Measurements from ENCODE around the gene RPS6KL1.

Gene RPS6KL1

DNA sequence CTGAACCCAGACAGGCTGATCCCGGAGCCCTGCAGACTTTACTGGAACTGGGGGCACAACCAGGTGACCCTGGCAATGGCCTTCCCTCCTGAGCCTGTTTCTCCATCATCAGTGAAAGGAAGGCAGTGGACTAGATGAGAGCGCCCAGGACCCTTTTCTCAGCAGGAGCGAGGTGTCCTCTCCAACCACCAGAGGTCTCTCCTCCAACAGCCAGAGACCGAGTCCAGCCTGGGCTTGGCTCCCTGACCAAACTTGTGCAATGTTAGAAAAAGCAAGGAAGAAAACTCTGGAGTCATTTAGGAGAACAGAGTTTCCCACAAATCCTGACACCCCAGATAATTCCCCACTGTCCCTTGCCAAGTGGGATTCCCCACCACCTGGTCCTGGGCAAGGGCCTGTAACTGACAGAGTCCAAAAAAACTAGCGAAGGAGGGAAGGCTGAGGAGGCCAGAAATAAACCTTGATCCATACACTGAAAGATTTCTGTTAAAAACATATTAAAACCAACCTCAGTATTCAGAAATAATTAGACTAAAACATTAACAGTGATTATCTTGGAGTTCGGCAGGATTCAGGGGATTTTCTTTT lies 9.0 kb downstream of the RPS6KL1 start:
- DNase-seq (ENCODE audit: low read depth in 2 of 2, low spot score in 1 of 2), result no peak

DNA sequence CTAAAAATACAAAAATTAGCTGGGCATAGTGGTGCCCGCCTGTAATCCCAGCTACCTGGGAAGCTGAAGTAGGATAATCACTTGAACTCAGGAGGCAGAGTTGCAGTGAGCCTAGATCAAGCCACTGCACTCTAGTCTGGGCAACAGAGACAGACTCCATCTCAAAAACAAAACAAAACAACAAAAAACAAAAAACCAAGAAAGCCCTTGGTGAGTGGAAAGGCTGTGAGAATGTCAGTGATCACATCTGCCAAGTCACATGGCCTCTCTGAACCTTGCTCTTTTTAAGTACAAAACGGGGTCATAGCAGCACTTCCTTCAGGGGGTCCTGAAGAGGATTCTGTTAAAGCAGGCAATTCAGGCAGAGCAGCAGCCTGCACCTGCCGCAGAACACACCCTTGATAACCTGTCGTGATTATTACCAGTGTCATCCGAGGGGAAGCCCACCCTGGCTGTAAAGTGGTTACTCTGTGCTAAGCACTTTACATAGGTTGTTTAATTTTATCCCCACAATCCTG lies 9.6 kb downstream of the RPS6KL1 start:
- no peak for DNase-seq (ENCODE audit: low read depth in 2 of 2, low spot score in 1 of 2)

DNA sequence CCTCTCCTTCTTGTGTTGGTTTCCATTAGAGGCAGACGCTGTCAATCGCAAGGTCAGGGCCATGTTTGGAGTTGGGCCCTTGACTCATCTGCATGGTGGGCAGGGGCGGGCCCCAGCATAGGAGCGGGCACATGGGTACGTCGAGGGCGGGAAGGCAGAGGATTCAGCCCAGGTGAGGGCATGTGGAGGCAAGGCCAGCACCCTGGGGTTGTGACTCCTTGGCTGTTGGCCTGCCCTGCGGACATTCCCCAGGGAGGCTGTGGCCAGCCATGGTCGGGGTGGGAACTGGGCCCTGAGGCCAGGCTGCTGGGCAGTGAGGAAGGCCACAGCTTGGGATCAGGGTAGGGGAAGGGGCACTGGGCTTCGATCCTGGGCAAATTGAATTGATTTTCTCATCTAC lies 10.3 kb downstream of the RPS6KL1 start:
- no peak for DNase-seq (ENCODE audit: low read depth in 2 of 2, low spot score in 1 of 2)

DNA sequence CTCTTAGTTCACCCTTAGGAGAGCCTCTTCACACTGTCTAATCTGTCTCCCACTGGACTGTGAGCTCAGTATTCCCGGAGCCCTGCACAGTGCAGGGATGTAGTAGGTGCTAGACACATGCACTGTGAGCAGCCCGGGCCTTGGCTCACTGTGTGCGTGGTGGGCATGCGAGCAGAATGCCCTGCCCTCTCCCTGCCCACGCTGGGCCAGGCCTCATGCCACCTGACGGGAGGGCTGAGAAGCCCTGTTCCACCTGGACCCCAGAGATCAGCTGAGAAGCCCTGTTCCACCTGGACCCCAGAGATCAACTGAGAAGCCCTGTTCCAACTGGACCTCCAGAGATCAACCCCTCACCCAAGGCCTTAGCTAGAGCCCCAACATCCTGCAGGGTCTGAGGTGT lies 10.9 kb downstream of the RPS6KL1 start:
- DNase-seq (ENCODE audit: low read depth in 2 of 2, low spot score in 1 of 2), result no peak

DNA sequence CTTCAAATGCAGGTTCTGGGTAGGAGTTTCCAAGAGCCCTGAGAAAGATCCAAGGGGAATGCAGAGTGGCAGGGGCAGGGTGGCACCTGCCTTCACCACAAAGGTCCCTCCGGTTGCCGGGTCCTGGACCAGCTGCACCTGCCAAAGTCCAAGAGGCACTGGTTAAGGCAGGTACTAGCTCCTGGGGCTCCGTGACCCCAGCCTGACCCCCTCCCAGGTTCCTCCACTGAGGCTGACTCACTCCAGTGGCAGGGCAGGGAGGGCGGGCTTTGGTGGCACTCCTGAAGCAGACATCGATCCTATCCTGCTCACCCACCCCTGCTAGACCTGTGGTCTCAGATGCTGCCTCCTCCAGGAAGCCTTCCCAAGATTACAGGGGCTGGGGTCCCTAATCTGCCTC lies 11.4 kb downstream of the RPS6KL1 start:
- DNase-seq (ENCODE audit: low read depth in 2 of 2, low spot score in 1 of 2), result no peak

DNA sequence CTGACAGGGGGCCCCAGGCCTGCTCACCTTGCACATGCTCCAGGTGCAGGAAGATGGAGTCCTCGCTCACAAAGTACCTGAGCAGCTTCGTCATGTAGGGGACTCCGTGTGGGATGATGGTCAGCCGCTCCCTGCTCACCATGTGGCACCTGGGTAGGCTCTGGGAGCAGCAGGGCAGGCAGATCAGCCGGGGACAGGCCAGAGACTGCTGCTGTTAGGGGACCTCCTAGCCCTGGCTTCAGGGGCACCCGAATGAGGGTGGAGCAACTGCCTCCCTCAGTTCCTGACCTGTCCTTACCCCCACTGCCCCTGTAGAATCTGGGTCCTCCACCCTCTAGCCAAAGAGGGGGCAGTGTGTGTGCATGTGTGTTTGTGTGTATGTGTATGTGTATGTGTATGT lies 11.8 kb downstream of the RPS6KL1 start:
- no peak for DNase-seq (ENCODE audit: low read depth in 2 of 2, low spot score in 1 of 2)

DNA sequence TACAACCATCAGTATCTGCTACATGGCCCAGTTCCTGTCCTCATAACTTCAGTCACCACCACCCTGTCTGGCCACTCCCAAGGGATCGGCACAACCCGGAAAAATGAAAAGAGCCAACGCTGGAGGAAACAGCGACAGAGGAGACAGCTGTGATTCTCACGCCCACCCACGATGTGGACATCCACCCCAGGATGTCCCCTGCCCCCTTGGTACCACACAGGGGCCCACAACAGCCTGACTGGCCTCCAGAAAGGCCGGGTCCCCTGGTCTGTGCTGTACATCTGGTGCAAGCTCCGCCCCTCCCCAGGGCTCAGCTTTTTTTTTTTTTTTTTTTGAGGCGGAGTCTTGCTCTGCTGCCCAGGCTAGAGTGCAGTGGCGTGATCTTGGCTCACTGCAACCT lies 12.5 kb downstream of the RPS6KL1 start:
- DNase-seq (ENCODE audit: low read depth in 2 of 2, low spot score in 1 of 2), result no peak

DNA sequence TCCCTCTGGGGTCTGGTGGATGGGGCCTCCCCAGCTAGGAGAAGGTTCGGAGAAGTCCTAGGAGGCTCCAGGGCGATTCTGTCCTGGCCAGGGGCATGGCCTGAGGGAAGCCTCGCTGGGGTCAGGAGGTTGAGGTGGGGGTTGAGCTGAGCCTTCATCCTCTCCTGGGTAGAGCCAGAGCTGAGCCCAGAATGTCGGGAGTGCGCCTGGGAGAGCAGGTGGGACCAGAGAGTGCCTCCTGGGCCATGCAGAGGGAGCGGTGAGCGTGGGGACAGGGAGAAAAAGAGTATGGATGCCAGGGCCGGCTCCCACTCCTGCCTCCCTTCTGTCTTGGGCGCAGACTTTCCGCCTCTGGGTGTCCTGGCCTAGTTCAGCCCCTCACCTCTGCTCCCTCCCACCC lies 13.1 kb downstream of the RPS6KL1 start:
- no peak for DNase-seq (ENCODE audit: low read depth in 2 of 2, low spot score in 1 of 2)

DNA sequence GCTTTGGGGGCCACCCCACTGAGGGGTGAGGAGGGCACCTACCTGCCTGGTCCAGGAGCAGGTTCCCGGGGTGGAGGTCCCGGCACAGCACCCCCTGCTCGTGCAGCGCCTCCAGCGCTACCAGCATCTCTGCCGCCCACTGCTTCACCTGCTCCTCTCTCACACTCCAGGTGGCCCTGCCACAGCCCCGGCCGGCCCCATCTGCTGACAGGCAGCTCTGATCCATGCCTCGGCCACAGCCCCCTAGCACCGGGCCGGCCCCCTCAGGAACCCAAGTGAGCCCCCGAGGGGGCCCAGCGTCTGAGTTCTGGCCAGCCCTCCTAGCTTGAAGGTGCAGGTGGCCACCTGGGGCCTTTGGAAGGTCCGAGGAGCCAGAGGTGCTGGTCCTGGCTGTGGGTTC lies 13.6 kb downstream of the RPS6KL1 start:
- no peak for DNase-seq (ENCODE audit: low read depth in 2 of 2, low spot score in 1 of 2)

DNA sequence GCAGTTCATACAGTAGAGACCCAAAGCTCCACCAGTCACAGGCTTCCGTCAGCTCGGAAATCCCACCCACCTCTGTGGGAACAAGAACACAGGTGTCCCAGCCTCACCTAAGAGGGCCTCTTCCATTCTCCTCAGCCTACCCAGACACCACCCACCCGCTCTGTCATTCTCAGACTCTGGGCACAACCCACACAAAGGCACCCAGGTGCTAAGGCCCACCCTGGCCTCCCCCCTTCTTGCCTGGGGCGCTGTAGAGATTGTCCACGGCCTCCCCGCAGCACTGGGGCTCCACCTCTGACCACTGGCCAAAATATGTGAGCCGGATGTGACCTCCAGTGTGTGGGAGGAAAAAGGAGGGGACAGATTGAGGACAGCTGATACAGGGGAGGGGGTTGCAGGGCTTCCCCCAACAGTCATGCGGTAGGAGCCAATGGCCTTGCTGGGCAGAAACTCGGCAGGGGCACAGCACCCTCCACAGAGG lies 14.2 kb downstream of the RPS6KL1 start:
- no peak for DNase-seq (ENCODE audit: low read depth in 2 of 2, low spot score in 1 of 2)

DNA sequence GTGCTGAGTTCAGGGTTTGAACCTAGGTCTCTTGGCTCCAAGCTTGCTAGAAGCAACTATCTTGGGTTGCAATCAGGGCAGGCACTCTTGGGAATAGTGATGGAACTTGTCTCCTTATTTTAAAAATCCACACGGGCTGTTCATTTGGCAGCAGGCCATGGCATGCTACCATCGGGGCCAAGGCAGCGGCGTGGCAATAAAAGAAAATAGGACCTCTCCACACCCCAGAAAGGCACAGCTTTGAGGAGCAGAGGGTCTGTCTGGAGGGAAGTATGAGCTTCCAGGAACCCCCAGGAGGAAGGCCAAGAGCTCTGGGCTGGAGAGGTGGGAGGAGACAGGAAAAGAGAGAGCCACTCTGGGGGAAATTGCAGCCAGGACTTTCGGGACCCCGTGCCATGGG lies 15.3 kb downstream of the RPS6KL1 start:
- DNase-seq (ENCODE audit: low read depth in 2 of 2, low spot score in 1 of 2), result no peak

DNA sequence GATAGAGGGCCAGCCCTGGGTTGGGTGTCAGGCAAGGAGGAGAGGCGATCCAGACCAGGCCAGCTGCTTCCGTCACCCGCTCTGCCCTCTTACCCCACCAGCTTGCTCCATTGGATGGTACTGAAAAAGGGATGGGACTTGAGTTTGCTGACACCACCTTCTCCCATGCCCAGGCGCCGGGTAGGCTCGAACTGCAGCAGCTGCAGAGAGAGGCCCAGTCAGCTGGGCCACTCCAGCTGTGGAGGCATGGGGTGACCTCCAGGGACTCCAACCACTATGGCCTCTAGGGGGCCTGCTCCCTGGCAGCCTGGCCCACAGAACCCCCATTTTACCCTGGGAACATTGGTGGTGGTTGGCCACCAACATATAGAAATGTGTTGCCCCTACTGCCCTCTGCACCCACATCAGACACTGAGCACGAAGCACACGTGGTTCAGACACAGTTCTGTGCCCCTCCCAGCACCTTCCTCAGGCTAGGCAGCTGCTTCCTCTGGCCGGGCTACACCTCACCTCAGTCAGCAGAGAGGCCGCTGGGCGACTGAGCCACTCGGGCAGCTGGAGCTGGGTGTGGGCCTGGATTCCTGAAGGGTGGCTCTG lies 16.0 kb downstream of the RPS6KL1 start:
- DNase-seq (ENCODE audit: low read depth in 2 of 2, low spot score in 1 of 2), result no peak

DNA sequence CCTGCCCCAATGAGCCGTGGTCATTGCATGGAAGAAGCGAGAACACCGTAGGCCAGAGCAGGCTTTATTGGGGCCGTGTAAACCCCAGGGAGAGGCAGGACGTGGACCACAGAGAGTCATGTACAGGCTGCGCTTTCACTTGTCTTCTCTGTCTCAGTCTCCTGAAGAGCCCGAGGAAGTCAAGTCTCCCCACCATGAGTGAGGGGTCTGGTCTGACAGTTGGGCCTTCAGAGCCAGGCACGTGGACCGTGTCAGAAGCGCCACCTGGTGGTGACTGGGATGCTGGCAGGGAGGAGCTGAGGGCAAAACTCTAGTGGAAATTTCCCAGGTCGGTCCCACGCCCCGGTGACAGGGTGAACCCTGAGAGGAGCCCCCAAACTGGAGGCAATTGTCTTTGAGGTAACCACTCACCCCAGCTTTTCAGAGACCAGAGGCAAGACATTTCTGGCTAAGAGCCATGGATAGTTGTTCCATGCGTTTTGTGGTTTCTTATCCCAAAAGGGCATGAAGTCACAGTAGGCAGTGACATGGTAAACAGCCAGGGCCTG lies 17.4 kb downstream of the RPS6KL1 start:
- DNase-seq (ENCODE audit: low read depth in 2 of 2, low spot score in 1 of 2), result peak; percentile 46 to 72

DNA sequence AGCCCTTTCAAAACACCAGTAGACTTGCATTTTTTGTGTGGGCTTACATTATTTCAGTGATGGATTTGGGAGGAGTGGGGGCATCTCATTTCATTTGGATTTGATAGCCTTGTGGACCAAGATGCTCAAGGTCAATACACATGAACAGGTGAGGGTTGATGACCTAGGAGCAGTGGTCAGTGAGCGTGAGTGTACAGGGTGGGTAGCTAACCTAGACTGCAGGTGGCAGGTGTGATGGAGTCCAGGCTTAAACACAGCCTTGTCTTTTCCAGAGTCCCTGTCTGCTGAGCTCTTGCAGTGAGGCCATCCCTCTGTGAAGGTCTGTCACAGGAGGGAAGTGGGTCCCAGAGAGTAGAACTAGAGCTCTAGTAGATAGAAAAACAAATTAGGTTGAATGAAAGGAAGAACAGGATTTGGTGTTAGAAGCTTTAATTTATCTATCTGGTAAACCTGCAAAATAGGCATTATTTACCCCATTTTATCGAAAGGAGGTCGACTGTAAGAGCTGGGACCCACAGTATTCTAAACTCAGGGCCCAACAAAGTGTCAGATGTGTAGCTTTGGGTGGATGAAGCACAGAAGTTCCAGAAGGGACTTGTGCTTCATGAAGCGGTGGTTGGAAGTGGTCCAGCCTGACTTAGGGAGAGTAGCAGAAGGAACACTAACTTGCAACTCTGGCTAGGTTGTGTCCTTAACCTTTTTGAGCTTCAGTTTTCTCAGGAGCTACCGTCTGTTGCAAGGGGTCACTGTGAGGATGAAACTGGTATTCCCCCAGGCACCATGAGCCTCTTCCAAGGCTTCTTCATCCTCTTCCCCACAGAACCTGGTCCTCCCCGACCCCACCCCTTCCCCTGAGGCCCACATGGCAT lies 18.2 kb downstream of the RPS6KL1 start:
- DNase-seq (ENCODE audit: low read depth in 2 of 2, low spot score in 1 of 2), result no peak

DNA sequence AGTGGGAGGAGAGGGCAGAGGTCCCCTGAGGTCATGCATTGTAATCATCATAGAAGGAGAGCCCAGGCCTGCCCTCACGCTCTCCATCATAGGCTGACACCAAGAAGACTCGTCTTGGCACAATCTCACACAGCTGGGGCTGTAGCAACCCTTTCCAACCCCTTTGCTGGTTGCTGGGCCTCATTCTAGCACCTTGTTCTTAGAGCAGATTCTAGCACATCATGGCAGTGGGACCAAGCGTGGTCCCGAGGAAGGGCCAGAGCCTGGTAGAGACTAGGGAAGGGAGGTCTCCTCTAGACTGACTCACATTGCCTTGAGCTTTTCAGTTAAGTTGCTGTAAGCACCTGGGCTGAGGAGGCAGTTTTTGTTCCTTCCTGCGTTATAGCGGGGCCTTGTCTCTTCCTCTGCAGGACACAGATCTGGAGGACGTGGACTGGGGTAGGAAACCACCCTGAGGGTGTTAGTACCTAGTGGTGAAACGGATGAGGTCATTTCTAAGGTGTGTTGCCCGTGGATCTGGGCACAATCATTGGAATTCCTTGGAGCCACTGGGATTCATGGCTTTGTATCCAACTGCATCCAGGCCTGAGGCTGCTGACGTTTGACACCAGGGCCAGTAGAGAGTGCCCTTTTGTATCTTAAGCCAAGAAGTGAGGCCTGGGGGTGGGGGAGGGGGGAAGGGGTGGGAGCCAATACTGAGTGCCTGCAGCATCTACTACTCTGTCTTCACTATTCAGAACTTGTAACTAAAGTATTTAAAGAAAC lies 19.9 kb downstream of the RPS6KL1 start:
- DNase-seq (ENCODE audit: low read depth in 2 of 2, low spot score in 1 of 2), result no peak

DNA sequence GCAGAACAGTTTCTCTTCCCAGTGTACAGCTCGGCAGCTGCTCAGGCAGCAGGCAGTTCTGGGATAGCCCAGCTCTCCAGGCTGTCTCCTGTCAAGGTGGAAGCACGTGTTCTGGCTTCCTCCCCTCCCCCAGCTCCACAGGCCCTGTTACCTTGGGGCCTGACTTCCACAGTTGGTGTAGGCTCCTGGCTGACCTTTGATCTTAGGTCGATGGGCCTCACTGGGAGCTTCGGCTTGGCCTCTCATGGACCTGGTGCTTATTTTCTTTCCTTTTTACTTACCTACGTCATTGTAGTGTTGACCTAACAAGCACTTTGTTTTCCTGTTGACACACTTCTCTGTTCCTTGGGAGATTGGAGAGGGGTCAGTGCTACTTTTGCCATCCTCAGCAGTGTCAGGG lies 24.4 kb downstream of the RPS6KL1 start:
- no peak for DNase-seq (ENCODE audit: low read depth in 2 of 2, low spot score in 1 of 2)

DNA sequence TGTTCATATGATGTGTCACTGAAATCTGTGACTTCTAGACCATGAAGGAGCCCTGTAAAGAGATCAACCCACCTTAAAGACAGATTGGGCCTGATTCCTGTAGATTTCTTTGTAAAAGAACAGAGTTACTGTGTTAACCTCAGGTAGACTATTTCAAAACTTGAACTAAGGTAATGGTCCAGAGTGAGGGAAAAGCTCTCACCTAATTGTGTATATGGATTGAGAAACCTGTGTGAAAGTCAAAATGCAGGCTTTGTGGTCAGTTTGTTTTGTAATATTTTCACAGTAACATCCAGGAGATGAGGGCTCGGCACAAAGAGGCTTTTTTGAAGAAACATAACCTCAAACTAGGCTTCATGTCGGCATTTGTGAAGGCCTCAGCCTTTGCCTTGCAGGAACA lies 25.0 kb downstream of the RPS6KL1 start:
- no peak for DNase-seq (ENCODE audit: low read depth in 2 of 2, low spot score in 1 of 2)

DNA sequence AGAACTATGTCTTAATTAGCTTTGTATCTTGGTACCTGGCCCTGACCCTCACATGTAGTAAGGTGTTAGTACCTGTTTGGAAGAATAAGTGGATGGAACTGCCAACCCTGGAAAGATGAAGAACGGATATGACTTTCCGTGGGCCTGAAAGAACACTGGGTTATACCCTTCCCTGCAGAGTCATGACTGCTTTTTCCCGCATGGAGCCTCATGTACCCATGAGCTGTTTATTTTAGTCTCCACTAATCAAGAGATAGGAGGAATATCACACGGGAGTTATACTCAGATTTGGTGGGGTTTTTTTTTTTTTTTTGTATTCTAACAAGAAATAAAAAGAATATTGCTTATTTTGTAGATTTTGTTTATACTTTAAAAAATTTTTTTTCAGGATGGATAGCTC lies 25.4 kb downstream of the RPS6KL1 start:
- DNase-seq (ENCODE audit: low read depth in 2 of 2, low spot score in 1 of 2), result no peak

DNA sequence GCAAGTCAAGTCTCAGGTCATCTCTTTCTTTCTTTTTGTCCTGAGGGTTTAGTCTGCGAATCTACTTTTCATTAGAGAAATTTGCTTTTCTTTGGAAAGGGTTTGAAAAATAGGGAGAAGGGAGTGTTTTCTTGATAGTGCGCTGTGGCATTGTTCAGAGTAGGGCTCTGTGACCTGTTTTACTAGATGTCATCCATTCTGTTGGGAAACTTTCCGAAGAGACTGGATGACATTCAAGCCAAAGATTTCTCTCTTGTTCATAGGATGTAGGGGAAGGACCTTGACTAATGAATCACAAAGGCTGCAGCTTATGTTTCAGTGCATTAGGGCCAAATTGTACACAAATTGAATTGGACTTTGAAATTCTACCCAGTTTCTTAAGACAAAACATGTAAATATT lies 26.7 kb downstream of the RPS6KL1 start:
- DNase-seq (ENCODE audit: low read depth in 2 of 2, low spot score in 1 of 2), result no peak

DNA sequence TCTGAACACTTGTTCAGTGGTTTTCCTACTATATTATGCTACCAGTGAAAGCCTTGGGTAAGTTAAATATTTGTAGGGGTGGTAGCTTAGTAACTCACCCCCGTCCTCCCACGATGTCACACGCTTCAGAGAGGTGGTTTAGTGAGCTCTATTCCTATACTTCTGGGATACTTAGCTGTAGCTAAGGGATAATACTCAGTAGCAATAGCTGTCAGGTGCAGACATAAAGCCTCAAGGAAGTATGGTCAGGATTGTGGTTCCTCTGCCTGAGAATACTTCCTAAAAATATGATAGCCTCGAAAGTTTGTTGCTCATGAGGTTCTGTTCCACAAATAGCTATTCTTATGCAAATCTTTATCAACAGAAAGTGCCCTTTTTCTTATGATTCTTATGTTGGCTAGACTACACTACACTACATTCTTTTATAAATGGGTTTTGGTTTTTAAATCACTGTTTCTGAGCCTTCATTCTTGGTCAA lies 29.4 kb downstream of the RPS6KL1 start:
- DNase-seq (ENCODE audit: low read depth in 2 of 2, low spot score in 1 of 2), result no peak

DNA sequence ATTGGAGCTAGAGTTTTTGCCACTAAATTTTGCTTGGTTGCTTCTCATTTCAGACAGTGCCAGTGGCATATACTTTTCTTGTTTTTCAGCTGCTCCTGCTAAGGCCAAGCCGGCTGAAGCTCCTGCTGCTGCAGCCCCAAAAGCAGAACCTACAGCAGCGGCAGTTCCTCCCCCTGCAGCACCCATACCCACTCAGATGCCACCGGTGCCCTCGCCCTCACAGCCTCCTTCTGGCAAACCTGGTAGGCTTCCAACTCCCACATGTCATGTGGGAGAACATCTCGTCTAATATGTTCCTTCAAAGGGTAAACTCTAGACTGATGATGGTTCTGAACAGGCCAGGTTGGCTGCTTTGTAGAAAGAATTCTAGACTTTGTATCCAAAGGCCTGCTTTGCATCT lies 30.3 kb downstream of the RPS6KL1 start:
- DNase-seq (ENCODE audit: low read depth in 2 of 2, low spot score in 1 of 2), result no peak
